ENCODE results near the gene DUOX2.

Gene DUOX2

DNA sequence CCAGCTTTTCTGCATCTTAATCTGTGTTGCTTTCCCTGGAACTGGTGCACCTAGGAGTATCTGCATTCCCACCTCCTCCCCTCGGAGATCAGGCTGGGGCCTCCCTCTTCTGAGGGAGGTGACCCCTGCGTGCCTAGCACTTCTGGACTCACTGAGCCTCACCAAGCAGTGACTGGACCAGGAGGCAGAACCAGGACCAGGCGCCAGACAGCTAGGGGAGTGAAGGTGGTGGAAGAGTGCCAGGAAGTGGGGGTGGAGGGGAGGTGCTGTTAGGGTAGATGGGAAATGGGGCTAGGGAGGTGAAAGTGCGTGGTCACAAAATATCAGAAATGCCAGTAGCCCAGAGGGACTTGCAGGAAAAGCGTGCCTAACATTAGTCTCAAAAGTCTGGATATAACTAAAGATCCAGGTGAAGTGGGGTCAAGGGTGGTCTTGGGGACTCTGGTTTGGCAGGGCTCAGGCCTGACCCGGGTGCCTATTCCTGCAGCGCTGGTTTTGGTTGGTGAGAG lies 1.4 kb upstream of the DUOX2 start:
- no peak overlapping the region for H3K4me3 ChIP-seq (replicated peaks in 1 of 2; ENCODE audit: low read depth in 2 of 2, low read length in 2 of 2)
- TF ChIP-seq, protein P1, sequence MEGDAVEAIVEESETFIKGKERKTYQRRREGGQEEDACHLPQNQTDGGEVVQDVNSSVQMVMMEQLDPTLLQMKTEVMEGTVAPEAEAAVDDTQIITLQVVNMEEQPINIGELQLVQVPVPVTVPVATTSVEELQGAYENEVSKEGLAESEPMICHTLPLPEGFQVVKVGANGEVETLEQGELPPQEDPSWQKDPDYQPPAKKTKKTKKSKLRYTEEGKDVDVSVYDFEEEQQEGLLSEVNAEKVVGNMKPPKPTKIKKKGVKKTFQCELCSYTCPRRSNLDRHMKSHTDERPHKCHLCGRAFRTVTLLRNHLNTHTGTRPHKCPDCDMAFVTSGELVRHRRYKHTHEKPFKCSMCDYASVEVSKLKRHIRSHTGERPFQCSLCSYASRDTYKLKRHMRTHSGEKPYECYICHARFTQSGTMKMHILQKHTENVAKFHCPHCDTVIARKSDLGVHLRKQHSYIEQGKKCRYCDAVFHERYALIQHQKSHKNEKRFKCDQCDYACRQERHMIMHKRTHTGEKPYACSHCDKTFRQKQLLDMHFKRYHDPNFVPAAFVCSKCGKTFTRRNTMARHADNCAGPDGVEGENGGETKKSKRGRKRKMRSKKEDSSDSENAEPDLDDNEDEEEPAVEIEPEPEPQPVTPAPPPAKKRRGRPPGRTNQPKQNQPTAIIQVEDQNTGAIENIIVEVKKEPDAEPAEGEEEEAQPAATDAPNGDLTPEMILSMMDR (IDR thresholded peaks at IDR 0.05; ENCODE audit: low read depth, low read length) = no peak
- DNase-seq (ENCODE audit: low read depth in 2 of 2) = no peak

DNA sequence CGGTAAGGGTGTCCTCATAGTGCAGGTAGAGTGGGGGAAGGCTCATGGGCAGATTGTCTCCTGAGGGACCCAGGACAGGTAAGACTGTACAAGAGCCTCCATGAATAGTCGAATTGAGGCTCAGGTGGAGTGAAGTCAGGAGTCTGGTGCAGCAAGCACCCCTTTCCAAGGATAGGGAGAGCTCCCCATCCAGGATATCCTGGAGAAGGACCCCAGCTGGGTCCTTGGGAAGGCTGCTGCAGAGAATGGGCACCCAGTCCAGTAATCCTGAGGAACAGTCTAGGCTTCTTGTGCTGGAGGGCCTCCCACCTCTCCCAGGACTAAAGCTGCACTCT lies 746 bp upstream of the DUOX2 start:
- H3K4me3 ChIP-seq (replicated peaks in 1 of 2; ENCODE audit: low read depth in 2 of 2, low read length in 2 of 2) = no peak overlapping the region
- DNase-seq (ENCODE audit: low read depth in 2 of 2) = no peak
- TF ChIP-seq, protein P1 (IDR thresholded peaks at IDR 0.05; ENCODE audit: low read depth, low read length) = no peak

DNA sequence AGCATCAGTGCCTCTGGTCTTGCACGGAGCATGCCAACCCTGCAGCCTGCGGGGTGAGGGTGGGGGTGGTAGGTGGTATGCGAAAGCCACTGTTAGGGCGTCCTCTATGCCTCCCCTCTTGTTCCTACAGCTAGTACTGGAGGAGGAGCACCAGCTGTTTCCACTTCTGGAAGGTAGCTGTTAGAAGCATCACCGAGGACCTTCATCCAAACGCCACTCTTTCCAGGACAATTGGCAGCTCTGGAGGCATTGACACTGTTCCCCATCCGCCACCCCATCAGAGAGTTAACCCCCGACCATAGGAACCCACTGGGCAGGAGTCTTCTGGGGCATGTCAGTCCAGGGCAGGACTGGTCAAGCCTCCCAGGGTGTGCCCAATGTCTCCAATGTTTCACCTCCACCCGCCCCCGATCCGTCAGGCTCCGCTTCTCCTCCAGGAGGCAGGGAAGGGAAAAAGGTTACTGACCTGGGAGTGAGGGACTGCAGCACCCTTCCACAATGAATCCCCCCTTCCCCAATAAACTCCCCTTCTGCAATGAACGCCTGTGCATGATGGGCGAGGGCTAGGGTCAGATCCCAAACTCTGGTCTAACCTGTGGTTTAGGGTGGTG lies 487 bp downstream of the DUOX2 start:
- TF ChIP-seq, protein P1 (IDR thresholded peaks at IDR 0.05; ENCODE audit: low read depth, low read length) = no peak
- no peak overlapping the region for H3K4me3 ChIP-seq (replicated peaks in 1 of 2; ENCODE audit: low read depth in 2 of 2, low read length in 2 of 2)
- no peak for DNase-seq (ENCODE audit: low read depth in 2 of 2)

DNA sequence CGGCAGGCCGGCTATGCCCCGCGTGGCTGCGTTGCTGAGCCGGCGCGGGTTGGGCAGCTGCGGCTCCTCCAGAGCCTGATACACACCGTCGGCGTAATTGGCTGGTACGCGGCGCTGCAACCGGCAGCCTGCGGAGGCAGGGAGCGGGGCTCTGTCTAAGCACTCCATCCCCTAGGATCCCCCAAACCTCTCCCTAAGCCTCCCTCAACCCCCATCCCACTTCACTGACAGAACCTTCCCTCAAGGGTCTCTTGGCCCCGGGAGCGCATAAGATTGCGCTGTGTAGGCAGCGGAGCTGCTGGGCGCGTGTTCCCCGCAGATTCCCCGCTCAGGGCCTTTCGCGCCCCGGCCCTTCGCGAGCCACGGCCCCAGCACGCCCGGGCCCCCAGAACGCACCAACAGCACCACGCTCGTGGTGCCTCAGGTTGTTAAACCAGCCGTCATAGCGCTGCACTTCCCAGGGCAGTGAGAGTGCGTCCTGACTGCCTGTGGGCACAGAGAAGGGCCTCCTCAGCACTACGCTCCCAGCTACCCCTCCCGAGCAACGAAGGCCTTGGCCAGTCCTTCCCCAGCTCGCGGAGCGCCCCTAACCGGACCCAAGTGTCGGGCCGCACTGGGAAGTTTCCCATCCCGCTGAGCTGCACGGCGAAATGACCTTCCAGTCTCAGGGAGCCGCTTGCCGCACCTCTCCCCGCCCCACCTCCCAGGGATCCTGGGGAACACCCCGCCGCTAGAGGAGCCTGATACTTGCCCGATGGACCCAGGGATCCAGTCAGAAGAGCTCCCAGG lies 1.2 kb downstream of the DUOX2 start:
- no peak overlapping the region for H3K4me3 ChIP-seq (replicated peaks in 1 of 2; ENCODE audit: low read depth in 2 of 2, low read length in 2 of 2)
- DNase-seq (ENCODE audit: low read depth in 2 of 2) = no peak
- TF ChIP-seq, protein P1 (IDR thresholded peaks at IDR 0.05; ENCODE audit: low read depth, low read length) = no peak

DNA sequence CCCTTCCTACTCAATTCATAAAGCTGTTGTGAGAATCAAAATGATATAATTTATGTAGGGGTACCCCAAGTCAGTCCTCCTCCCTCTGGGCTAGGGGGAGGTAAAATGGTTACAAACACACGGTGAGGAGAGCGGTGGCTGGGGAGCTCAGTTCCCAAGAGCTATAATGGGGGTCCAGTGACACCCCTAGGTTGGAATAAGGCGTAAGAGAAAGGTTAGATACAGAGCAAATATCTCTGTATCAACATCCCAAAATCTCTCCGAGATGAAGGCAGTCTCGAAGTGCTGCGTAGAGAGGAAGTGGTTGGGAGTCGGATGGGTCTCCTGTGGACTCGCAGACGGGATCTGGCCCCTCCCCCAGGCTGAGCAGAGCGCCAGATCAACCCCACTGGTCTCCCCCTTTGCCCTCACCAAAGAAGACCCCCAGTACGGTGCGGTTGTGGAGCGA lies 1.8 kb downstream of the DUOX2 start:
- no peak for DNase-seq (ENCODE audit: low read depth in 2 of 2)

DNA sequence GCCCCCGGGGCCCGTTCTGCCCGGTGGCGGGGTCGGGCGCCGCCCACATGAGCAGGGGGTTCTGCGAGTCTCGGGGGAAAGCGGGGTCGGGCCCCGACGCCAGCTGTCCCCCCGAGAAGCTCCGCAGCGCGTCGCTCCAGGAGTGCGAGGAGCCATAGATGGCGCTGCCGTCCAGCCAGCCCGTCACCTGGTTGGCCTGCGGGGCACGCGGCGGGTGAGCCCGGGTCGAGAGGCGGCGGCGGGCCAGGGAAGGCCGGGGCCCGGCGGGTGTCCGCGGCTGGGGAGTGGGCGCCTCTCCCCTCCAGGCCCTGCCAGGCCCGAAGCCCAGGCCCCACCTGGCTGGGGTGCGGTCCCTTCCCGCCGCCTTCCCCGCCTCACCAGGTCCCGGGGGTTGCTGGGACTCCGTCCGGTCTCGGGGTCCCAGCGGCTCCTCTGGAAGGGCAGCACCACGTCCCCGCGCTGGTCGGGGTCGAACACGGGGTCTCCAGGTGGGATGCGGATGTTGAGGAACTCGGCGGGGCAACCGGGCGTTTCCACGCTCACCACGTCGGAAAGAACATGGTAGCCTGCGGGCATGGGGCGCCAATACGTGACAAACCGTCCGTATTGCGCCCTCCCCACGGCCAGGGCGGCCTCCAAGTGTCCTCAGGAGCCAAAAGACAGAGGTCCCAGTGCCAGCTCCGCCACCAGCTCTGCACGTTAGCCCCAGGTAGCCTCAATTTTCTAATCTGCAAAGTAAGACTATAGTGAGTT lies 2.4 kb downstream of the DUOX2 start:
- H3K4me3 ChIP-seq (replicated peaks in 1 of 2; ENCODE audit: low read depth in 2 of 2, low read length in 2 of 2) = no peak overlapping the region
- DNase-seq (ENCODE audit: low read depth in 2 of 2) = no peak
- TF ChIP-seq, protein P1 (IDR thresholded peaks at IDR 0.05; ENCODE audit: low read depth, low read length) = no peak

More for the DNA sequence above, 1.8 kb downstream of the DUOX2 start:
- TF ChIP-seq, protein P1 (IDR thresholded peaks at IDR 0.05; ENCODE audit: low read depth, low read length) = no peak
- no peak overlapping the region for H3K4me3 ChIP-seq (replicated peaks in 1 of 2; ENCODE audit: low read depth in 2 of 2, low read length in 2 of 2)

All from cardiac fibroblast (primary cell).